GM21737 (cell line): ENCODE results near the gene SLC25A21.
"Not testable (repeated sequence)": the region's sequence is repeated elsewhere in the genome, so short reads cannot be mapped to it uniquely, and the experiment has no call there.

Experiments used
- ATAC-seq: cut with Tn5 transposase; IDR thresholded peaks from one replicate; pipeline ENCODE4 v1.9.1; 2021; ENCODE audit warnings: mild to moderate bottlenecking, moderate library complexity; ENCODE audit not compliant: unreplicated experiment

Gene SLC25A21

GRCh38 chr14:36896300-36896699 is 276.1 kb downstream of the SLC25A21 start:
- not testable (repeated sequence) for ATAC-seq

GRCh38 chr14:36884049-36884448 is 288.4 kb downstream of the SLC25A21 start:
- ATAC-seq: no peak

- no peak for ATAC-seq
These were observed 292.1 kb downstream of the SLC25A21 start for GRCh38 chr14:36880276-36880675.

- ATAC-seq: no peak
These were observed 292.8 kb downstream of the SLC25A21 start for GRCh38 chr14:36879558-36879957.

- ATAC-seq: no peak
These were observed 297.8 kb downstream of the SLC25A21 start for GRCh38 chr14:36874396-36875138.

GRCh38 chr14:36870776-36871175 is 301.6 kb downstream of the SLC25A21 start:
- no peak for ATAC-seq

- no peak for ATAC-seq
These were observed 303.3 kb downstream of the SLC25A21 start for GRCh38 chr14:36869125-36869524.

- no peak for ATAC-seq
These were observed 305.5 kb downstream of the SLC25A21 start for GRCh38 chr14:36866867-36867266.

- no peak for ATAC-seq
These were observed 309.1 kb downstream of the SLC25A21 start for GRCh38 chr14:36863271-36863670.

- not testable (repeated sequence) for ATAC-seq
These were observed 310.2 kb downstream of the SLC25A21 start for GRCh38 chr14:36862237-36862636.

- no peak for ATAC-seq
These were observed 311.6 kb downstream of the SLC25A21 start for GRCh38 chr14:36860831-36861230.

GRCh38 chr14:36859119-36859518 is 313.3 kb downstream of the SLC25A21 start:
- no peak for ATAC-seq

GRCh38 chr14:36857842-36858445 is 314.5 kb downstream of the SLC25A21 start:
- no peak for ATAC-seq

GRCh38 chr14:36857136-36857535 is 315.3 kb downstream of the SLC25A21 start:
- ATAC-seq: no peak

GRCh38 chr14:36856095-36856878 is 316.1 kb downstream of the SLC25A21 start:
- ATAC-seq: no peak

- ATAC-seq: no peak
These were observed 317.0 kb downstream of the SLC25A21 start for GRCh38 chr14:36855396-36855795.

GRCh38 chr14:36852981-36853691 is 319.3 kb downstream of the SLC25A21 start:
- ATAC-seq: no peak

- no peak for ATAC-seq
These were observed 324.2 kb downstream of the SLC25A21 start for GRCh38 chr14:36848213-36848612.

- ATAC-seq: no peak
These were observed 325.0 kb downstream of the SLC25A21 start for GRCh38 chr14:36847366-36847765.

- ATAC-seq: no peak
These were observed 326.9 kb downstream of the SLC25A21 start for GRCh38 chr14:36845356-36846012.
